OCI-LY1 (cell line): ENCODE measurements around the gene PSAPL1.

ENCODE experiments used
- H2AFZ ChIP-seq: fragments of 200-600 bp; sonication (generic), shearing (Covaris generic); 2 replicates; pipeline ENCODE4 v1.6.0; 2014; ENCODE audit warnings: antibody characterized with exemption, mild to moderate bottlenecking, low read length
- H3F3A ChIP-seq: fragments of 200-600 bp; sonication (generic), shearing (Covaris generic); 2 replicates; pipeline ENCODE4 v1.6.0; 2014; ENCODE audit warnings: mild to moderate bottlenecking, antibody characterized with exemption, low read length, moderate library complexity; ENCODE audit not compliant: insufficient read depth
- H3K27ac ChIP-seq: fragments of 200-600 bp; sonication (generic); 2 replicates; pipeline ENCODE4 v1.5.1; 2014; ENCODE audit warnings: low read length, mixed run types, mild to moderate bottlenecking, low read depth; ENCODE audit not compliant: poor library complexity, severe bottlenecking
- H3K27me3 ChIP-seq: fragments of 200-600 bp; sonication (generic); 2 replicates; pipeline ENCODE4 v1.6.0; 2014; ENCODE audit warnings: antibody characterized with exemption, mild to moderate bottlenecking, low read length, moderate library complexity; ENCODE audit not compliant: insufficient read depth
- H3K36me3 ChIP-seq: fragments of 200-600 bp; sonication (generic); 2 replicates; pipeline ENCODE4 v1.6.1; 2014; ENCODE audit warnings: mild to moderate bottlenecking, antibody characterized with exemption, low read length, moderate library complexity, mixed read lengths; ENCODE audit not compliant: insufficient read depth
- H3K4me1 ChIP-seq: fragments of 200-600 bp; sonication (generic); 2 replicates; pipeline ENCODE4 v1.5.1; 2014; ENCODE audit warnings: mild to moderate bottlenecking, low read length, moderate library complexity; ENCODE audit not compliant: insufficient read depth, severe bottlenecking
- H3K4me2 ChIP-seq: fragments of 200-600 bp; sonication (generic), shearing (Covaris generic); 2 replicates; pipeline ENCODE4 v1.6.1; 2014; ENCODE audit warnings: low read length
- H3K4me3 ChIP-seq: fragments of 200-600 bp; sonication (generic); 2 replicates; pipeline ENCODE4 v1.5.1; 2014; ENCODE audit warnings: low read length, low read depth, mild to moderate bottlenecking, mixed read lengths; ENCODE audit not compliant: poor library complexity, severe bottlenecking
- H3K79me2 ChIP-seq: fragments of 200-600 bp; shearing (Covaris generic); 2 replicates; pipeline ENCODE4 v1.6.1; 2016; ENCODE audit warnings: mixed run types, low read length, mixed read lengths; ENCODE audit not compliant: insufficient read depth
- H3K9ac ChIP-seq: fragments of 200-600 bp; sonication (generic), shearing (Covaris generic); 2 replicates; pipeline ENCODE4 v1.6.1; 2014; ENCODE audit warnings: mild to moderate bottlenecking, low read length, mixed read lengths
- H3K9me2 ChIP-seq: fragments of 200-600 bp; sonication (generic), shearing (Covaris generic); 2 replicates; pipeline ENCODE4 v1.6.1; 2014; ENCODE audit warnings: low read depth, mild to moderate bottlenecking, low read length, mixed read lengths
- H3K9me3 ChIP-seq: fragments of 200-600 bp; shearing (Covaris generic); 2 replicates; pipeline ENCODE4 v1.6.1; 2014; ENCODE audit warnings: low read length, mixed read lengths
- H4K20me1 ChIP-seq: fragments of 200-600 bp; sonication (generic), shearing (Covaris generic); 2 replicates; pipeline ENCODE4 v1.6.0; 2016; ENCODE audit warnings: mild to moderate bottlenecking, low read length; ENCODE audit not compliant: insufficient read depth
- EZH2 ChIP-seq: fragments of 200-600 bp; sonication (generic), shearing (Covaris generic); IDR thresholded peaks from 2 replicates; pipeline ENCODE4 v1.8.0; 2017; ENCODE audit warnings: borderline replicate concordance, mixed run types, mild to moderate bottlenecking, antibody characterized with exemption, low read length, moderate library complexity, mixed read lengths
- TF ChIP-seq, protein P1 (sequence below): fragments of 200-600 bp; sonication (generic), shearing (Covaris generic); IDR thresholded peaks from 2 replicates; pipeline ENCODE4 v1.5.1; 2017; ENCODE audit warnings: mild to moderate bottlenecking, antibody characterized with exemption, low read length, moderate library complexity, mixed read lengths

The PSAPL1 gene

GRCh38 chr4:7463566-7464258 is 29.0 kb upstream of the PSAPL1 start:
- H4K20me1 ChIP-seq = no peaks in the 10 kb centered on the region
- H3F3A ChIP-seq = no peaks in the 10 kb centered on the region
- TF ChIP-seq EZH2 = no peak
- TF ChIP-seq, protein P1, sequence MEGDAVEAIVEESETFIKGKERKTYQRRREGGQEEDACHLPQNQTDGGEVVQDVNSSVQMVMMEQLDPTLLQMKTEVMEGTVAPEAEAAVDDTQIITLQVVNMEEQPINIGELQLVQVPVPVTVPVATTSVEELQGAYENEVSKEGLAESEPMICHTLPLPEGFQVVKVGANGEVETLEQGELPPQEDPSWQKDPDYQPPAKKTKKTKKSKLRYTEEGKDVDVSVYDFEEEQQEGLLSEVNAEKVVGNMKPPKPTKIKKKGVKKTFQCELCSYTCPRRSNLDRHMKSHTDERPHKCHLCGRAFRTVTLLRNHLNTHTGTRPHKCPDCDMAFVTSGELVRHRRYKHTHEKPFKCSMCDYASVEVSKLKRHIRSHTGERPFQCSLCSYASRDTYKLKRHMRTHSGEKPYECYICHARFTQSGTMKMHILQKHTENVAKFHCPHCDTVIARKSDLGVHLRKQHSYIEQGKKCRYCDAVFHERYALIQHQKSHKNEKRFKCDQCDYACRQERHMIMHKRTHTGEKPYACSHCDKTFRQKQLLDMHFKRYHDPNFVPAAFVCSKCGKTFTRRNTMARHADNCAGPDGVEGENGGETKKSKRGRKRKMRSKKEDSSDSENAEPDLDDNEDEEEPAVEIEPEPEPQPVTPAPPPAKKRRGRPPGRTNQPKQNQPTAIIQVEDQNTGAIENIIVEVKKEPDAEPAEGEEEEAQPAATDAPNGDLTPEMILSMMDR = no peak
- H3K9ac ChIP-seq = no peak overlapping the region
- no peaks in the 10 kb centered on the region for H3K4me1 ChIP-seq
- H3K36me3 ChIP-seq = no peaks in the 10 kb centered on the region
- no peaks in the 10 kb centered on the region for H3K79me2 ChIP-seq
- H3K4me3 ChIP-seq = no peak overlapping the region
- no peaks in the 10 kb centered on the region for H3K9me3 ChIP-seq
- H3K27me3 ChIP-seq = no peaks in the 10 kb centered on the region
- H3K27ac ChIP-seq = no peak overlapping the region
- no peak overlapping the region for H2AFZ ChIP-seq
- H3K4me2 ChIP-seq = no peak overlapping the region
- H3K9me2 ChIP-seq = no peaks in the 10 kb centered on the region

- no peak overlapping the region for H3K4me3 ChIP-seq
- H2AFZ ChIP-seq = no peak overlapping the region
- no peak overlapping the region for H3K4me2 ChIP-seq
- no peak overlapping the region for H3K9ac ChIP-seq
- H3K4me1 ChIP-seq = no peaks in the 10 kb centered on the region
- H3K79me2 ChIP-seq = no peaks in the 10 kb centered on the region
- H3K9me3 ChIP-seq = no peaks in the 10 kb centered on the region
- H3K36me3 ChIP-seq = no peaks in the 10 kb centered on the region
- H3F3A ChIP-seq = no peaks in the 10 kb centered on the region
- TF ChIP-seq EZH2 = no peak
- TF ChIP-seq, protein P1 = no peak
- H3K27me3 ChIP-seq = no peaks in the 10 kb centered on the region
- no peaks in the 10 kb centered on the region for H3K9me2 ChIP-seq
- no peak overlapping the region for H3K27ac ChIP-seq
- H4K20me1 ChIP-seq = no peaks in the 10 kb centered on the region
These were observed 27.8 kb upstream of the PSAPL1 start for GRCh38 chr4:7462509-7462971.

DNA sequence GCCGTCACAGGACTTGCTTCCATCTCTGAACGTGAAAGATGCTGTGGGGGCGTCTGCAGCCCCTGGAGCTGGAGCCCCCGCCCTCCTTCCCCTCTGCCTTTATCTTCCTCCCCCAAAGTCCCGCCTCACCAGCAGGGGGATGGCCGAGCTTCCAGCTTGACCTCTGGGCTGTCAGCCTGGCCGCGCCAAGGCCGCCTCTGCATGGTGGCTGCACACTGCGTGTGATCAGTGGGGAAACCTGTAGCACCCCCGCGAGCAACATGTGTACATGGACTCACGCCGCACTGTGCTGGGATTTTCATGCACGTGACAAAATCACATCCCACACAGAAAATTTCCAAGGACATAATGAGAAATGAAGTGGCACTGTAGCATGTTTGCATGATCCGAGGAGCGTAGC is 26.5 kb upstream of the PSAPL1 start:
- Histone ChIP-seq H3K79me2 (no peaks in the 10 kb centered on the region), H3K4me1 (no peaks in the 10 kb centered on the region), H3K27ac (no peak overlapping the region), H3K4me2 (no peak overlapping the region), H3K9me2 (no peaks in the 10 kb centered on the region), H2AFZ (no peak overlapping the region), H3K9ac (no peak overlapping the region), H3K4me3 (no peak overlapping the region), H3K27me3 (no peaks in the 10 kb centered on the region), H3K9me3 (no peaks in the 10 kb centered on the region), H3F3A (no peaks in the 10 kb centered on the region), H3K36me3 (no peaks in the 10 kb centered on the region), H4K20me1 (no peaks in the 10 kb centered on the region)
- no peak for TF ChIP-seq EZH2
- TF ChIP-seq, protein P1 = no peak
